ENCODE results near the gene DGKI.

The DGKI gene

GRCh38 chr7:137871170-137871915, 24.6 kb upstream of the DGKI start:
- DNase-seq: no peak

GRCh38 chr7:137870684-137871083, 23.9 kb upstream of the DGKI start:
- DNase-seq: no peak

GRCh38 chr7:137870078-137870477, 23.3 kb upstream of the DGKI start:
- no peak for DNase-seq

GRCh38 chr7:137869260-137869659, 22.5 kb upstream of the DGKI start:
- no peak for DNase-seq

- no peak for DNase-seq
These were observed 20.5 kb upstream of the DGKI start for GRCh38 chr7:137867289-137867688.

GRCh38 chr7:137865764-137866163, 19.0 kb upstream of the DGKI start:
- DNase-seq: no peak

GRCh38 chr7:137862964-137863363, 16.2 kb upstream of the DGKI start:
- DNase-seq: no peak

GRCh38 chr7:137862358-137862757, 15.6 kb upstream of the DGKI start:
- no peak for DNase-seq

- DNase-seq: no peak
These were observed 13.8 kb upstream of the DGKI start for GRCh38 chr7:137860542-137860941.

- no peak for DNase-seq
These were observed 6.3 kb upstream of the DGKI start for GRCh38 chr7:137853053-137853452.

GRCh38 chr7:137852108-137852507, 5.3 kb upstream of the DGKI start:
- no peak for DNase-seq

GRCh38 chr7:137850972-137851945, 4.5 kb upstream of the DGKI start:
- no peak for DNase-seq

- no peak for DNase-seq
These were observed 3.8 kb upstream of the DGKI start for GRCh38 chr7:137850571-137850970.

- no peak for DNase-seq
These were observed 1.3 kb upstream of the DGKI start for GRCh38 chr7:137848095-137848494.

- no peak for DNase-seq
These were observed 835 bp upstream of the DGKI start for GRCh38 chr7:137847568-137848050.

- DNase-seq: no peak
These were observed 286 bp downstream of the DGKI start for GRCh38 chr7:137846549-137846826.

GRCh38 chr7:137844677-137845425, 1.9 kb downstream of the DGKI start:
- no peak for DNase-seq

GRCh38 chr7:137839903-137840779, 6.6 kb downstream of the DGKI start:
- no peak for DNase-seq

GRCh38 chr7:137838706-137839315, 8.0 kb downstream of the DGKI start:
- no peak for DNase-seq

GRCh38 chr7:137836541-137836940, 10.2 kb downstream of the DGKI start:
- DNase-seq: no peak

GRCh38 chr7:137836113-137836509, 10.7 kb downstream of the DGKI start:
- no peak for DNase-seq

All from activated naive CD4-positive, alpha-beta T cell treated with Interleukin-2 at 50 U/mL for 16 hours (primary cell).